ENCODE measurements around the gene AKAP13.
"Not testable (repeated sequence)": the region's sequence is repeated elsewhere in the genome, so short reads cannot be mapped to it uniquely, and the experiment has no call there.

The AKAP13 gene

GRCh38 chr15:85636351-85636750 is 255.9 kb downstream of the AKAP13 start:
- no peak for DNase-seq

- no peak for DNase-seq
Observed at GRCh38 chr15:85639752-85640381, 259.5 kb downstream of the AKAP13 start.

- DNase-seq = no peak
Observed at GRCh38 chr15:85642065-85642692, 261.8 kb downstream of the AKAP13 start.

GRCh38 chr15:85642693-85643066 is 262.3 kb downstream of the AKAP13 start:
- no peak for DNase-seq

GRCh38 chr15:85646538-85647091 is 266.2 kb downstream of the AKAP13 start:
- DNase-seq = no peak

GRCh38 chr15:85649372-85649771 is 269.0 kb downstream of the AKAP13 start:
- DNase-seq = no peak

GRCh38 chr15:85651548-85651947 is 271.1 kb downstream of the AKAP13 start:
- DNase-seq = no peak

- DNase-seq = no peak
Observed at GRCh38 chr15:85652457-85652856, 272.1 kb downstream of the AKAP13 start.

GRCh38 chr15:85657132-85657531 is 276.7 kb downstream of the AKAP13 start:
- DNase-seq = no peak

- no peak for DNase-seq
Observed at GRCh38 chr15:85658816-85659215, 278.4 kb downstream of the AKAP13 start.

GRCh38 chr15:85661859-85662258 is 281.5 kb downstream of the AKAP13 start:
- no peak for DNase-seq

- not testable (repeated sequence) for DNase-seq
Observed at GRCh38 chr15:85665677-85666076, 285.3 kb downstream of the AKAP13 start.

- no peak for DNase-seq
Observed at GRCh38 chr15:85667491-85668424, 287.4 kb downstream of the AKAP13 start.

GRCh38 chr15:85671156-85671555 is 290.8 kb downstream of the AKAP13 start:
- DNase-seq = no peak

GRCh38 chr15:85672332-85673084 is 292.1 kb downstream of the AKAP13 start:
- DNase-seq = no peak

- no peak for DNase-seq
Observed at GRCh38 chr15:85673326-85673725, 292.9 kb downstream of the AKAP13 start.

GRCh38 chr15:85676342-85677098 is 296.1 kb downstream of the AKAP13 start:
- no peak for DNase-seq

GRCh38 chr15:85679231-85679630 is 298.8 kb downstream of the AKAP13 start:
- DNase-seq = no peak

- DNase-seq = no peak
Observed at GRCh38 chr15:85681386-85681785, 301.0 kb downstream of the AKAP13 start.

GRCh38 chr15:85684174-85684710 is 303.8 kb downstream of the AKAP13 start:
- no peak for DNase-seq

GRCh38 chr15:85685356-85685755 is 305.0 kb downstream of the AKAP13 start:
- DNase-seq = no peak

GRCh38 chr15:85687329-85687728 is 306.9 kb downstream of the AKAP13 start:
- no peak for DNase-seq

Data from midbrain (tissue), 1 donor.